Cardiac muscle cell (in vitro differentiated cells and primary cell): ENCODE data around the gene DSC2. TPM values are rescaled to one million over a fixed set of nuclear protein-coding genes. Genes with fewer than 3 reads are reported as not detected.
"Not testable (repeated sequence)": the region's sequence is repeated elsewhere in the genome, so short reads cannot be mapped to it uniquely, and the experiment has no call there.

ENCODE experiments used
- DNase-seq, 2 donors: peaks; one replicate each; pipeline versions ENCODE4 v3.0.0 to v3.0.0-alpha.2; 2010 to 2017; ENCODE audit warnings: low read depth in 1 of 2, low spot score in 1 of 2
- H3K27ac ChIP-seq: fragments of 200-600 bp; sonication (generic); 2 replicates; pipeline ENCODE4 v1.5.1; 2016
- H3K27me3 ChIP-seq: fragments of 200-600 bp; sonication (generic); 2 replicates; pipeline ENCODE4 v1.6.0; 2016; ENCODE audit warnings: control low read depth
- H3K36me3 ChIP-seq: fragments of 200-600 bp; sonication (generic); 2 replicates; pipeline ENCODE4 v1.5.1; 2016; ENCODE audit warnings: control low read depth
- H3K4me1 ChIP-seq: fragments of 200-600 bp; sonication (generic); 2 replicates; pipeline ENCODE4 v1.8.1; 2017; ENCODE audit warnings: low read depth, mild to moderate bottlenecking, mixed run types
- H3K4me3 ChIP-seq: fragments of 200-600 bp; sonication (generic); 2 replicates; pipeline ENCODE4 v1.5.1; 2016; ENCODE audit warnings: mild to moderate bottlenecking
- H3K9me3 ChIP-seq: fragments of 200-600 bp; sonication (generic); 2 replicates; pipeline ENCODE4 v1.5.1; 2017; ENCODE audit warnings: low read depth, mild to moderate bottlenecking, control low read depth
- CTCF ChIP-seq: IDR thresholded peaks from 2 replicates; pipeline ENCODE4 v1.5.1; 2012; ENCODE audit warnings: low read depth, mild to moderate bottlenecking, low read length
- polyA plus RNA-seq: library from polyadenylated mRNA; unstranded; fragments of >200 nt; fragmentation: Nextera tagmentation; extraction: Ambion mirVana; gene quantifications from 2 replicates; pipeline ENCODE4 v1.2.1, GENCODE V29; 2016
- total RNA-seq: library from RNA; depleted of rRNA; stranded (reverse); fragments of >200 nt; gene quantifications from 2 replicates; pipeline ENCODE4 v1.2.3, GENCODE V29; 2016

Gene DSC2
- total and polyA plus RNA-seq, 2 experiments from 2014 or later: 15.9 to 19.0 TPM

DNA sequence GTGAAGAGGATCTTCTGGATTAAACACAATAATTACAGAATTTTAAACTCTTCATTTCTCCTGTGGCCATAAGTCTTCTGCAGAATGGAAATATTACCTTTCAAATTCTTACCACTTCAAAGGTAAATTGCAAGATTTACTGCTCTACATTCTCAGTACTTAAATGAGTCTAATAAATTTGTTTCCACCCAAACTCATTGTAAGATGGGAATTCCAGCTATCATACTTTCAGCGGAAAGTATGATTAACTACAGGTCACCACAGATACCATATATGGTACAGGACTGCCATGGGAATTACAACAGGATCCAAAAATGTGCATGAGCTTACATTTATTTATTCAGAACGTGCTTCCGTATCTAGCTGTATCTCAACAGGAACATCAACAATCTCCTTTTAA lies 62.8 kb downstream of the DSC2 start:
- Histone ChIP-seq H3K27me3 (peaks cover 71% of the 10 kb centered on the region), H3K36me3 (no peaks in the 10 kb centered on the region), H3K4me3 (no peak overlapping the region), H3K4me1 (no peaks in the 10 kb centered on the region), H3K9me3 (no peaks in the 10 kb centered on the region), H3K27ac (no peak overlapping the region)
- DNase-seq: peak in 1 of 2 donors; percentile 64
- TF ChIP-seq CTCF: no peak

DNA sequence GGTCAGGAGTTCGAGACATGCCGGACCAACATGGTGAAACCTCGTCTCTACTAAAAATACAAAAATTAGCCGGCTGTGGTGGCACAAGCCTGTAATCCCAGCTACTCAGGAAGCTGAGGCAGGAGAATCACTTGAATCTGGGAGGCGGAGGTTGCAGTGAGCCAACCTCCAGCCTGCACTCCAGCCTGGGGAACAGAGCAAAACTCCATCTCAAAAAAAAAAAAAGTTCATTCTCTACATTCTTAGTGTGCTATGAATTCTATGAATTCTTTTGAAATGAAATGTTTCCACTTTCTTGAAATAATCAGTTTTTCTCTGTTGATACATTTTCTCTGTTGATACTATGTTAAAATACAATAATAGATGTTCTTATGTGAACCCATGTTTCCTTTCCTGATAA lies 64.5 kb downstream of the DSC2 start:
- H3K4me1 ChIP-seq, H3K9me3 ChIP-seq, H3K36me3 ChIP-seq, H3K4me3 ChIP-seq, H3K27ac ChIP-seq: not testable (repeated sequence)
- DNase-seq: peak in 1 of 2 donors; percentile 52
- peaks cover 54% of the 10 kb centered on the region for H3K27me3 ChIP-seq

- no peak for TF ChIP-seq CTCF
- Histone ChIP-seq H3K27ac (no peak overlapping the region), H3K27me3 (peaks cover 23% of the 10 kb centered on the region), H3K4me3 (no peak overlapping the region), H3K9me3 (no peaks in the 10 kb centered on the region), H3K4me1 (no peaks in the 10 kb centered on the region), H3K36me3 (no peaks in the 10 kb centered on the region)
- DNase-seq: no peak
Measured at GRCh38 chr18:31034541-31034940, 67.7 kb downstream of the DSC2 start.

DNA sequence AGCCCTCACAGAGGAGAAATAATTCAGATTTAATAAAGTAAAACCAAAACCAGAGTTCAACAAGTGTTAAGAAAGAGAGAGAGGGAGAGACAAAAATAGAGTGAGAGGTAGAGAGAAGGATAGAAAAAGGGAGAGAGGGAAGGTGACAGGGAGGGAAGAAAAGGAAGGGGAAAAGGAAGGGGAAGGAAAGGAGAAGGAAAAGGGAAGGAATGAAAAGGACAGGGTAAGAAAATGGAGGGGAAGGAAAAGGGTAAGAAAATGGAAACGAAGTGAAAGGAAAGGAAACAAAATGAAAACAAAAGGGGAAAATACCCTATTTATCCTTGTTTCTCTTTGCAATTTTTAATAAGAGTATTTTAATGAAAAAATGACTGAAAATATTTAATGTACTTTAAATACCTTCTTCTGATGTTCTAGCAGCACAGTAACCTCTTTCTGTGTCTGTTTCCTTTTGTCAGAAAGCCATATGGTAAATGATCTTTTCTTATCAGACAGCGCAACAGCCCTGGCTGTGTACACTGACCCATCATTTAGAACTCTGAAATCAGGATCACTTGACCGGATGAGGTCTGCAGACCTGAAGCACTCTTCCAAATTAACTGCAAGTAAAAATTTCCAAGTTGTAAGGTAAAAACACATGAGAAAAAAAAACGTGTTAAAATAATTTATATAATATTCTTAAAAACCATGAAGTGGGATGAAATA lies 71.5 kb downstream of the DSC2 start:
- Histone ChIP-seq H3K4me3 (no peak overlapping the region), H3K27me3 (peaks cover 4% of the 10 kb centered on the region), H3K36me3 (no peaks in the 10 kb centered on the region), H3K27ac (no peak overlapping the region), H3K9me3 (no peaks in the 10 kb centered on the region), H3K4me1 (no peaks in the 10 kb centered on the region)
- DNase-seq: no peak
- TF ChIP-seq CTCF: no peak

DNA sequence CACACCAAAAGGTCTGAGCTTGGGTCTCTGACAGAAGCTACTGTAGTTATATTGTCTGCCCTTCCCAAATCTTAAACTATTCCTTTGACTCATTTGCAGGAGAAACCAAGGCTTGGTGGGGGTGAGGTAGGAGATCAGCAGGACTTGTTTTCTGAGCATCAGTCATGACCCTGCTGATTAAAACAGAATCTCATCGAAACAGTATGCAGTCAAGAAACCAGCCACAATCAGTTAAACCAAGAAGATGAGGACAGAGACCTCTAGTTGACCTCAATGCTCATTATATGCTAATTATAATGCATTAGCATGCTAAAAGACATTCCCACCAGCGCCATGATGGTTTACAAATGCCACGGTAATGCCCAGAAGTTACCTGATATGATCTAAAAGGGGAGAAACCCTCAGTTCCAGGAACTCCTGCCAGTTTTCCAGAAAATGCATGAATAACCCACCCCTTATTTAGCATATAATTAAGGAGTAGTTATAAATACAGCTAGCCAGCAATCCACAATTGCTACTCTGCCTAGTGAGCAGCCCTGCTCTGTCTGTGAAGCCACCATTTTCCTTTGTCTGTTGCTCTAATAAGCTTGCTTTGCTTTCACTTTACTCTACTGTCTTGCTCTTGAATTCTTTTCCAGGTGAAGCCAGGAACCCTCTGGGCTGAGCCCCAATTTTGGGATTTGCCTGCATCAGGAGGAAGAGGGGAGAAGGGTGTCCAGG lies 86.3 kb downstream of the DSC2 start:
- Histone ChIP-seq H3K9me3 (no peaks in the 10 kb centered on the region), H3K36me3 (no peaks in the 10 kb centered on the region), H3K4me3 (no peak overlapping the region), H3K27ac (no peak overlapping the region), H3K4me1 (no peaks in the 10 kb centered on the region), H3K27me3 (no peaks in the 10 kb centered on the region)
- DNase-seq: no peak
- TF ChIP-seq CTCF: no peak

DNA sequence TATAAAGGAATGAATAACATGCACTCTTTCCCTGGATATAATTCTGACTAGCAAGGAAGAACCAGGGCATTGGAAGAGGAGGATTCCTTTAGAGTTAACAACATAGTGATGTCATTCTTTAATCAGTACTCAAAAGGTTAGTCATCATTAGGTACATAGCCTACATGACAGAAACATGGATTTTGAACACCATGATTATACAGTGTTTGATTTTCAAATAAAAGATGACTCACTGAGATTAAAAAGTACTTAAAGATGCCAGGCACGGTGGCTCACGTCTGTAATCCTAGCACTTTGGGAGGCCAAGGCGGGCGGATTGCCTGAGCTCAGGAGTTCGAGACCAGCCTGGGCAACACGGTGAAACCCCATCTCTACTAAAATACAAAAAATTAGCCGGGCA lies 90.8 kb downstream of the DSC2 start:
- not testable (repeated sequence) for H3K9me3 ChIP-seq, H3K27me3 ChIP-seq, H3K27ac ChIP-seq, H3K4me3 ChIP-seq, H3K4me1 ChIP-seq, H3K36me3 ChIP-seq
- DNase-seq: peak in 1 of 2 donors; percentile 52
